Measurements from ENCODE around the gene DHRS7. TPM values are rescaled to one million over a fixed set of nuclear protein-coding genes. Genes with fewer than 3 reads are reported as not detected.

Gene DHRS7
- total RNA-seq, 1 experiment from 2014 or later = 27.7 TPM

- no peak overlapping the region for H3K9ac ChIP-seq (ENCODE audit: extremely low read depth, insufficient read length, low read length)
- H3T11ph ChIP-seq (ENCODE audit: low read length) = no peak overlapping the region
- no peak overlapping the region for H2BK20ac ChIP-seq (ENCODE audit: low read depth, low read length, poor library complexity, severe bottlenecking)
- H2BK120ac ChIP-seq (ENCODE audit: low read depth, low read length, poor library complexity, severe bottlenecking) = no peak overlapping the region
- H2AFZ ChIP-seq (ENCODE audit: low read length) = no peak overlapping the region
- H3K27me3 ChIP-seq (ENCODE audit: insufficient read depth, low read length) = no peaks in the 10 kb centered on the region
- no CpG with 5 or more reads among the region's 11 CpGs for WGBS (ENCODE audit: extremely low coverage, insufficient read length, low lambda C conversion rate)
- H3K27me3 Mint-ChIP-seq (ENCODE audit: low read depth) = peaks cover 2% of the 10 kb centered on the region
- H3K79me1 ChIP-seq (ENCODE audit: insufficient read depth, low read depth, low read length, poor library complexity, severe bottlenecking) = no peaks in the 10 kb centered on the region
- no peak for TF ChIP-seq CTCF (conservative IDR thresholded peaks at IDR 0.05)
- no peaks in the 10 kb centered on the region for H3K79me2 ChIP-seq (ENCODE audit: insufficient read depth, low read length)
- no peak overlapping the region for H3K14ac ChIP-seq (ENCODE audit: insufficient read depth, low read length)
- H3K4ac ChIP-seq (ENCODE audit: low read depth, low read length) = no peak overlapping the region
- no peak overlapping the region for H3K23ac ChIP-seq (ENCODE audit: insufficient read length, low read depth, low read length)
- H3K56ac ChIP-seq (ENCODE audit: insufficient read length, low read depth, low read length) = no peak overlapping the region
- no peaks in the 10 kb centered on the region for H4K20me1 ChIP-seq (ENCODE audit: control insufficient read depth, insufficient read depth, insufficient read length)
- peaks cover 4 to 11% of the 10 kb centered on the region in 2 experiments; a peak in 3 of 4 replicates for H3K4me1 Mint-ChIP-seq
- no peak overlapping the region for H2BK15ac ChIP-seq (ENCODE audit: low read depth, low read length)
- no peak overlapping the region for H3K4me2 ChIP-seq (ENCODE audit: insufficient read depth, insufficient read length, low read length)
- H2AK5ac ChIP-seq (ENCODE audit: insufficient read length, low read length) = no peak overlapping the region
- H3K27ac Mint-ChIP-seq = no peak overlapping the region
- no peak overlapping the region for H3K4me3 Mint-ChIP-seq
- H3K9me3 ChIP-seq (ENCODE audit: control insufficient read depth, low read depth, low read length) = no peaks in the 10 kb centered on the region
- peaks cover 0 to 12% (median 11%) of the 10 kb centered on the region in 3 experiments; a peak in 3 of 7 replicates for H3K36me3 Mint-ChIP-seq (ENCODE audit: insufficient read depth in 1 of 3, low read depth in 3 of 3)
- no peak overlapping the region for H3K18ac ChIP-seq (ENCODE audit: insufficient read length, low read depth, low read length)
- H3K27ac ChIP-seq (ENCODE audit: insufficient read length, low read depth, low read length) = no peak overlapping the region
- no peak overlapping the region for H2BK5ac ChIP-seq (ENCODE audit: insufficient read length, low read length)
- no peak overlapping the region for H2BK12ac ChIP-seq (ENCODE audit: insufficient read length, low read depth, low read length)
- no peak overlapping the region for H4K5ac ChIP-seq (ENCODE audit: insufficient read length, low read depth, low read length)
- DNase-seq = no peak
- H3K23me2 ChIP-seq (ENCODE audit: insufficient read length, low read depth, low read length, poor library complexity, severe bottlenecking) = no peaks in the 10 kb centered on the region
- no peak overlapping the region for H4K91ac ChIP-seq (ENCODE audit: insufficient read length, low read depth, low read length)
- no peak overlapping the region for H4K8ac ChIP-seq (replicated peaks; ENCODE audit: insufficient read length, low read depth, low read length)
- no peaks in the 10 kb centered on the region for H3K4me1 ChIP-seq (ENCODE audit: insufficient read depth, low read length)
- peaks cover 8 to 10% of the 10 kb centered on the region in 2 experiments; a peak in 4 of 5 replicates for H3K9me3 Mint-ChIP-seq
These were observed 9.4 kb upstream of the DHRS7 start for GRCh38 chr14:60174352-60175254.

Data from H9 (cell line).